Measurements from ENCODE around the gene TRAP1. TPM values are rescaled to one million over a fixed set of nuclear protein-coding genes. Genes with fewer than 3 reads are reported as not detected.
"Not testable (repeated sequence)": the region's sequence is repeated elsewhere in the genome, so short reads cannot be mapped to it uniquely, and the experiment has no call there.

TRAP1 gene
- total RNA-seq, 3 donors from 2014 or later, result 56.9 to 94.5 (median 69.1) TPM

DNA sequence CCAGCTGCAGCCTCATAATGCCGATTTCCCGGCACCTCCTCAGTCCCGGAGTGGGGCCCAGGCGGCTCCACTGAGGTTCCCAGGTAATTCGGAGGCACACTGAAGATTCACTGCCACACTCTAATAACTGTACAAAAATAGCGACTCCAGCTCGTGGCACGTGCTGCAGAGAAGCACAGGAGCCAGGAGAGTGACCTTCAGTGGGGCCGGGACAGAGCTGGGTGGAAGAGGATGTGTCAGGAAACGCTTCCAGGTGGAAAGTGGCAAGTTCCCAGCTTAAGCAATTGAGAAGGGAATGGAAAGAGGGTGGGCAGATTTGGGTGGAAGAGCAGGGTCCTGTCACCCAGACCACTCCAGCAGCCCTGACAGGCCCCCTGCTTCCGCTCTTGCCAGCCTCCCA lies 3.1 kb upstream of the TRAP1 start:
- Histone ChIP-seq H3K36me3 (ENCODE audit: low read depth) (no peaks in the 10 kb centered on the region), H3K4me3 (no peak overlapping the region), H3K4me1 (ENCODE audit: low read depth) (peaks cover 9% of the 10 kb centered on the region), H3K9me3 (no peaks in the 10 kb centered on the region)
- intact Hi-C loops (cut with DNase I, micrococcal nuclease), result no loop called here
- DNase-seq (no peak), ATAC-seq (no peak)
- TF ChIP-seq, protein P1, sequence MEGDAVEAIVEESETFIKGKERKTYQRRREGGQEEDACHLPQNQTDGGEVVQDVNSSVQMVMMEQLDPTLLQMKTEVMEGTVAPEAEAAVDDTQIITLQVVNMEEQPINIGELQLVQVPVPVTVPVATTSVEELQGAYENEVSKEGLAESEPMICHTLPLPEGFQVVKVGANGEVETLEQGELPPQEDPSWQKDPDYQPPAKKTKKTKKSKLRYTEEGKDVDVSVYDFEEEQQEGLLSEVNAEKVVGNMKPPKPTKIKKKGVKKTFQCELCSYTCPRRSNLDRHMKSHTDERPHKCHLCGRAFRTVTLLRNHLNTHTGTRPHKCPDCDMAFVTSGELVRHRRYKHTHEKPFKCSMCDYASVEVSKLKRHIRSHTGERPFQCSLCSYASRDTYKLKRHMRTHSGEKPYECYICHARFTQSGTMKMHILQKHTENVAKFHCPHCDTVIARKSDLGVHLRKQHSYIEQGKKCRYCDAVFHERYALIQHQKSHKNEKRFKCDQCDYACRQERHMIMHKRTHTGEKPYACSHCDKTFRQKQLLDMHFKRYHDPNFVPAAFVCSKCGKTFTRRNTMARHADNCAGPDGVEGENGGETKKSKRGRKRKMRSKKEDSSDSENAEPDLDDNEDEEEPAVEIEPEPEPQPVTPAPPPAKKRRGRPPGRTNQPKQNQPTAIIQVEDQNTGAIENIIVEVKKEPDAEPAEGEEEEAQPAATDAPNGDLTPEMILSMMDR (IDR thresholded peaks at IDR 0.05), result no peak

DNA sequence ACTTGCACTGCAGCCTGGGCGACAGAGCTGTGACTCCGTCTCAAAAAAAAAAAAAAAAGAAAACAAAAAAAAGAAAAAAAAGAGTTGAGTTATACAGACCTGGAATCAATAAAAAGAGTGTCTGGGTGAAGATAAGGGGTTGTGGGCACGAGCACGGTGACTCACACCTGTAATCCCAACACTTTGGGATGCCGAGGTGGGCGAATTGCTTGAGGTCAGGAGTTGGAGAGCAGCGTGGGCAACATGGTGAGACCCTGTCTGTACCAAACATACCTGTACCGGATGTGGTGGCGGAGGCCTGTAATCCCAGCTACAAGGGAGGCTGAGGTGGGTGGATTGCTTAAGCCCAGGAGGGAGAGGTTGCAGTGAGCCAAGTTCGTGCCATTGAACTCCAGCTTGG lies 1.3 kb upstream of the TRAP1 start:
- ATAC-seq, result no peak
- H3K4me1 ChIP-seq (ENCODE audit: low read depth), result peaks cover 9% of the 10 kb centered on the region

DNA sequence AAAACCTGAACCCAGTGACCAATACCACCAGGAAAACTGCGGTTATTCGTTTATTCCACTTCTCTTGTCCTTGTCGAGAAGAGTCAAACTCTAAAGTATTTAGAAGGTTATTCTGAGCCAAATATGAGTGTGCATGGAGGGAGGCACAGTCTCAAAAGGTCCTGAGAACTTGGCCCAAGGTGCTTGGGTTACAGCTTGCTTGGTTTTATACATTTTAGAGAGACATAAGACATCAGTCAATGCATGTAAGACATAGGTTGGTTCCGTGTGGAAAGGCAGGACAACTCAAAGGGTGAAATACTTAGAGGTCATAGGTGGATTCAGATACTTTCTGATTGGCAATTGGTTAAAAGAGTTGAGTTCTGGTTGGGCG lies 681 bp upstream of the TRAP1 start:
- Histone ChIP-seq H3K9me3 (no peaks in the 10 kb centered on the region), H3K4me1 (ENCODE audit: low read depth) (peaks cover 9% of the 10 kb centered on the region), H3K4me3 (no peak overlapping the region), H3K36me3 (ENCODE audit: low read depth) (no peaks in the 10 kb centered on the region)
- no peak for DNase-seq
- TF ChIP-seq, protein P1 (IDR thresholded peaks at IDR 0.05), result no peak
- intact Hi-C loops (cut with DNase I, micrococcal nuclease), result no loop called here
- no peak for ATAC-seq

More for the DNA sequence above, 1.3 kb upstream of the TRAP1 start:
- Histone ChIP-seq H3K36me3 (ENCODE audit: low read depth) (no peaks in the 10 kb centered on the region), H3K4me3 (no peak overlapping the region), H3K9me3 (no peaks in the 10 kb centered on the region)
- TF ChIP-seq, protein P1 (IDR thresholded peaks at IDR 0.05), result no peak
- intact Hi-C loops (cut with DNase I, micrococcal nuclease), result no loop called here
- DNase-seq, result no peak

DNA sequence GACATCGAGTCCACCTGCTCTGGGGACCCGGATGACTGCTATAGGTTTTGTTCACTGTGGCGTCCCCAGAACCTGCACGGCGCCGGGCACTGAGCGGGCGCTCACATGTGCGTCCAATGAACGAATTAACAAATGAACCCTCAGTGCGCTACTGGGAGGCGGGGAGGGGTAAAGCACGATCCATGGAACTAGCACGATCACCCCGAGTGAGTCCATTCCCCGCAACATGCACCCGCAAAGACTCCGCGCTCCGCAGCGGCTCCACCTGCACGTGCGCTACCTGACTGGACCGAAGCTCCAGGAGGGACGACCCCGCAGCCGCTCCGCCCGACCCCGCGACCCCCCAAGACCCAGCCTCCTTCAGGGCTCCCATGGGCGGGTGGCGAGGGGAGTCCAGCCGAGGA lies 491 bp downstream of the TRAP1 start:
- ATAC-seq (peak; percentile 63), DNase-seq (peak in 1 of 3 donors; percentile 38)
- Histone ChIP-seq H3K4me1 (ENCODE audit: low read depth) (peaks cover 9% of the 10 kb centered on the region), H3K9me3 (no peaks in the 10 kb centered on the region), H3K4me3 (peak overlapping the region; percentile 54), H3K36me3 (ENCODE audit: low read depth) (no peaks in the 10 kb centered on the region)
- intact Hi-C loops (cut with DNase I, micrococcal nuclease), result no loop called here
- TF ChIP-seq, protein P1 (IDR thresholded peaks at IDR 0.05), result no peak

DNA sequence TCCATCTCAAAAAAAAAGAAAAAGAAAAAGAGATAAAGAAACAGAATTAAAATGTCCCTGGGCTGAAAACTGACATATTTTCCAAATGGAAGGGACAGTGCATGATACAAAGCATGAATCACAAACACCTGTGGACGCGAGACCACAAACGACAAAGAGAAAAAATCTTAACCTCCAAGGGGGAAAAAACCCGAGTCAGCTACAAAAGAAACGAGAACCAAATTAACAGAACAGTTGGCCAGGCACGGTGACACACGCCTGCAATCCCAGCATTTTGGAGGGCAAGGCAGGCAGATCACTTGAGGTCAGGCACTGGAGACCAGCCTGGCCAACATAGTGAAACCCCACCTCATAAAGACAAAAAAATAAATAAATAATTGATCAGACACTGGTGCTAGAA lies 1.9 kb downstream of the TRAP1 start:
- H3K9me3 ChIP-seq, result no peaks in the 10 kb centered on the region
- no peaks in the 10 kb centered on the region for H3K36me3 ChIP-seq (ENCODE audit: low read depth)
- no peak overlapping the region for H3K4me3 ChIP-seq
- peaks cover 9% of the 10 kb centered on the region for H3K4me1 ChIP-seq (ENCODE audit: low read depth)
- intact Hi-C loops (cut with DNase I, micrococcal nuclease), result no loop called here
- TF ChIP-seq, protein P1 (IDR thresholded peaks at IDR 0.05), result no peak
- no peak for ATAC-seq
- no peak for DNase-seq

DNA sequence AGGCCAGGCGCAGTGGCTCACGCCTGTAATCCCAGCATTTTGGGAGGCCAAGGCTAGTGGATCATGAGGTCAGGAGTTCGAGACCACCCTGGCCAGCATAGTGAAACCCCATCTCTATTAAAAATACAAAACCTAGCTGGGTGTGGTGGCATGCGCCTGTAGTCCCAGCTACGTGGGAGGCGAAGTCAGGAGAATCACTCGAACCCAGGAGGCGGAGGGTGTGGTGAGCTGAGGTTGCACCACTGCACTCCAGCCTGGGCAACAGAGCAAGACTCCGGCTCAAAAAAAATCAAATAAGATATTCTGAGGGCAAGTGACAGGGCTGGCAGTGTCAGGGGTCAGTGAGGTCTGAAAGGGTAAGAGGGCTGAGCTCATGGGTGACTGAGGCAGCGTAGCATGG lies 2.9 kb downstream of the TRAP1 start:
- intact Hi-C loops (cut with DNase I, micrococcal nuclease); ATAC-seq; H3K9me3 ChIP-seq; H3K36me3 ChIP-seq (ENCODE audit: low read depth); H3K4me3 ChIP-seq; H3K4me1 ChIP-seq (ENCODE audit: low read depth); DNase-seq: not testable (repeated sequence)
